Endothelial cell of umbilical vein (primary cell): ENCODE data around the gene SLC25A5. TPM values are rescaled to one million over a fixed set of nuclear protein-coding genes. Genes with fewer than 3 reads are reported as not detected.

Experiments
- BruUV-seq: library from RNA; stranded (reverse); fragments of 400-500 nt; replicated peaks from 2 replicates; lab custom pipeline; 2021; lab: Mats Ljungman, UMichigan
- CTCF ChIA-PET: fragments of 300-600, 350-600 bp; sonication (Branson Sonifier 250); formaldehyde crosslinking; loops from one replicate; lab custom pipeline; 2021; ENCODE audit warnings: antibody characterized with exemption, inconsistent platforms; lab: Charles Lee
- POLR2A ChIA-PET: fragments of 300-600, 350-600 bp; sonication (Branson Sonifier 250); formaldehyde crosslinking; loops from one replicate; lab custom pipeline; 2021; ENCODE audit warnings: antibody characterized with exemption, inconsistent platforms; lab: Charles Lee
- DNase-seq: peaks from one replicate; pipeline ENCODE4 v3.0.0-alpha.2; 2011; ENCODE audit warnings: low read depth, low spot score
- FAIRE-seq: peaks from 2 replicates; lab custom pipeline; 2011; peaks lifted over from hg19 to GRCh38; lab: Jason Lieb, UNC
- H2AFZ ChIP-seq: 2 replicates; pipeline ENCODE4 v1.6.0; 2012; ENCODE audit warnings: low read depth, low read length, control low read depth, inconsistent platforms
- H3K27ac ChIP-seq: 2 replicates; pipeline ENCODE4 v1.5.1; 2011; ENCODE audit warnings: low read depth, mild to moderate bottlenecking, control low read depth, low read length, moderate library complexity; ENCODE audit not compliant: insufficient read depth
- H3K27me3 ChIP-seq, 2 experiments: 2 replicates each; pipeline versions ENCODE4 v1.6.0 to v1.6.1; 2011; ENCODE audit warnings: low read length in 2 of 2, mixed read lengths in 1 of 2; ENCODE audit not compliant: control insufficient read depth in 2 of 2, insufficient read depth in 2 of 2
- H3K36me3 ChIP-seq, 2 experiments: 2 replicates in 1 of 2; 3 replicates in 1 of 2; pipeline ENCODE4 v1.5.1; 2011; ENCODE audit warnings: low read length in 2 of 2, mild to moderate bottlenecking in 1 of 2, moderate library complexity in 1 of 2; ENCODE audit not compliant: control insufficient read depth in 2 of 2, insufficient read depth in 2 of 2; ENCODE audit errors: extremely low read depth in 1 of 2
- H3K4me1 ChIP-seq: 3 replicates; pipeline ENCODE4 v1.5.1; 2011; ENCODE audit warnings: mild to moderate bottlenecking, low read length; ENCODE audit not compliant: control insufficient read depth, insufficient read depth; ENCODE audit errors: extremely low read depth
- H3K4me2 ChIP-seq: 2 replicates; pipeline ENCODE4 v1.6.1; 2011; ENCODE audit warnings: low read length, control low read depth, mixed read lengths; ENCODE audit not compliant: insufficient read depth
- H3K4me3 ChIP-seq, 3 experiments: fragments of 200-600 bp in 1 of 3; sonication (generic), shearing (Covaris generic) in 1 of 3; replicated peaks in 1 of 3; 2 replicates each; pipeline ENCODE4 v1.5.1; 2011 to 2016; ENCODE audit warnings: control low read depth in 3 of 3, low read length in 3 of 3, mild to moderate bottlenecking in 2 of 3, inconsistent platforms in 1 of 3, low read depth in 1 of 3, moderate library complexity in 1 of 3; ENCODE audit not compliant: insufficient read depth in 1 of 3
- H3K79me2 ChIP-seq: 2 replicates; pipeline ENCODE4 v1.6.0; 2012; ENCODE audit warnings: low read length, inconsistent platforms; ENCODE audit not compliant: control insufficient read depth, insufficient read depth
- H3K9ac ChIP-seq: replicated peaks from 2 replicates; pipeline ENCODE3; 2011; ENCODE audit warnings: low read length, control low read depth; ENCODE audit not compliant: insufficient read depth; ENCODE audit errors: extremely low read depth
- H3K9me1 ChIP-seq: replicated peaks from 3 replicates; pipeline ENCODE4 v1.6.0; 2011; ENCODE audit warnings: mild to moderate bottlenecking, low read length; ENCODE audit not compliant: control insufficient read depth, insufficient read depth; ENCODE audit errors: extremely low read depth
- H3K9me3 ChIP-seq: replicated peaks from 2 replicates; pipeline ENCODE4 v1.5.1; 2012; ENCODE audit warnings: low read length, inconsistent platforms; ENCODE audit not compliant: control insufficient read depth, insufficient read depth
- H4K20me1 ChIP-seq: replicated peaks from 2 replicates; pipeline ENCODE3; 2011; ENCODE audit warnings: mild to moderate bottlenecking, low read length; ENCODE audit not compliant: control insufficient read depth, insufficient read depth; ENCODE audit errors: extremely low read depth
- EZH2 ChIP-seq: IDR thresholded peaks from 2 replicates; pipeline ENCODE4 v1.6.1; 2012; ENCODE audit warnings: borderline replicate concordance, low read depth, mild to moderate bottlenecking, moderate library complexity, low read length, inconsistent platforms; ENCODE audit not compliant: severe bottlenecking
- FOS ChIP-seq: IDR thresholded peaks from 2 replicates; pipeline ENCODE4 v1.6.1; 2011; ENCODE audit warnings: mild to moderate bottlenecking, low read length, moderate library complexity, borderline replicate concordance; ENCODE audit not compliant: insufficient read depth
- GATA2 ChIP-seq: IDR thresholded peaks from 2 replicates; pipeline ENCODE4 v1.7.0; 2011; ENCODE audit warnings: low read depth, mild to moderate bottlenecking, moderate library complexity, mixed read lengths, low read length; ENCODE audit not compliant: insufficient read length, insufficient read depth
- JUN ChIP-seq: IDR thresholded peaks from 2 replicates; pipeline ENCODE4 v1.6.1; 2011; ENCODE audit warnings: borderline replicate concordance, low read depth; ENCODE audit not compliant: insufficient read length, insufficient read depth
- MYC ChIP-seq: IDR thresholded peaks from one replicate; pipeline ENCODE4 v1.6.1; 2011; ENCODE audit warnings: mild to moderate bottlenecking, low read depth, low read length
- POLR2A ChIP-seq: IDR thresholded peaks from 2 replicates; pipeline ENCODE4 v1.6.1; 2012; ENCODE audit warnings: low read depth, mild to moderate bottlenecking, control low read depth, low read length
- POLR2AphosphoS5 ChIP-seq: IDR thresholded peaks from 2 replicates; pipeline ENCODE4 v1.6.1; 2012; ENCODE audit warnings: low read depth, mild to moderate bottlenecking, control low read depth, low read length, moderate library complexity; ENCODE audit not compliant: insufficient read depth
- dilution Hi-C: fragments of 300-500 bp; cut with MboI; formaldehyde crosslinking; loops from one replicate; pipeline ENCODE4 v1.15.0; 2019; ENCODE audit warnings: low sequenced_read_pairs; ENCODE audit not compliant: extremely low pct_ligation_motif_present
- intact Hi-C: fragments of 100-400 bp; cut with micrococcal nuclease; formaldehyde crosslinking; loops from one replicate; pipeline ENCODE4 v1.10.0; 2022
- polyA plus RNA-seq, 4 experiments: library from polyadenylated mRNA; depleted of rRNA in 3 of 4; stranded (reverse) in 3 of 4; unstranded in 1 of 4; fragments of >200 nt; gene quantifications; 2 replicates each; pipeline versions ENCODE4 v1.2.1 to v1.2.3, GENCODE V29; 2011 to 2012; ENCODE audit warnings: missing spikeins in 1 of 4
- total RNA-seq: library from RNA; stranded (reverse); gene quantifications from 2 replicates; pipeline ENCODE4 v1.2.3, GENCODE V29; 2021
- TF ChIP-seq, protein P1 (sequence below): IDR thresholded peaks from 2 replicates; pipeline ENCODE4 v1.6.1; 2011; ENCODE audit not compliant: insufficient read depth, insufficient read length
- TF ChIP-seq, protein P2 (sequence below), 2 donors: IDR thresholded peaks; 1 replicate in 1 of 2; 2 replicates in 1 of 2; pipeline ENCODE4 v1.5.1; 2011; ENCODE audit warnings: low read length in 2 of 2, mild to moderate bottlenecking in 2 of 2, moderate library complexity in 2 of 2, control low read depth in 1 of 2, inconsistent platforms in 1 of 2, low read depth in 1 of 2; ENCODE audit not compliant: insufficient read depth in 1 of 2; ENCODE audit errors: extremely low read depth in 1 of 2

The SLC25A5 gene
- total and polyA plus RNA-seq, 2 donors (not counting 3 experiments of a cell fraction or from before 2014, with no cell fraction given): 379 to 651 TPM

DNA sequence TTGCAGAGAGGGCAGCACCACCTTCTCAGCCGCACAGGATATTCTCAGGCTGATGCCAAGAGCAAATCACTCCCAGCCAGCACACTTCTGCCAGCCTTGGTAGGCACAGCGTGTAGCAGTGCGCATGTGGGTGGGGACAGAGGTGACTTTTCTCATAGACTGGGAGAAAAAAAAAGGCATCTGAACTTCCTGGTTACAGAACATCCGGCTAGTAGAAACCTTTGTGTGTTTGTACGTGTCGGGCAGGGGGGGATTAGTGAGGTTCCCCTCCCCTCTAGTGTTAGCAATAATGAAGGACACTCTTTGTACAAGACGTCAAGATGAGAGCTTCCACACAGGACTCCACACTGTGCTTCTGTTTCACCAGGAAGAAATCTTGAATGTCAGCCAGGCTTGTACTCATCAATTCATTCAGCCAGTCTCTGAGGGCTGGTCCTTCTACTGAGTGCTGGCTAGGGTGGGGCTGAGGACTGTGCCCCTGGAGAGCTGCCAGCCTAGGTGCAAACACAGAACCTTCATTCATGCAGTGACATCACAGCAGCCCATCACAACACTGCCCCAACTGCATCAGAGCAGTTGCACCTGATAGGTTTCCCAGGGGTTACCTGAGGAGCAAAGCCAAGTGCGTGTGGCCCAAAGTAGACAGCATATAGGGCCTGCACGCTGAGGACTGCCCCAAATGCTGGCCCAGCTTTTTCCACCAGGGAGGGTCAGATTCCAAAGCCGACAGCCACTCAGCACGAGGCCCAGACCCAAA lies 34.7 kb downstream of the SLC25A5 start:
- peak overlapping the region; percentile 63 for H2AFZ ChIP-seq
- DNase-seq: peak; percentile 1
- H3K4me1 ChIP-seq: peaks cover 14% of the 10 kb centered on the region
- no peak overlapping the region for H3K4me3 ChIP-seq
- FAIRE-seq: peak; percentile 38
- intact Hi-C loops: no loop called here
- H3K27me3 ChIP-seq: no peaks in the 10 kb centered on the region
- no peak overlapping the region for H3K9ac ChIP-seq
- H3K4me2 ChIP-seq: no peak overlapping the region
- H3K79me2 ChIP-seq: no peaks in the 10 kb centered on the region
- no TSS peak for BruUV-seq
- no peak for TF ChIP-seq POLR2A
- TF ChIP-seq EZH2: no peak
- TF ChIP-seq, protein P1, sequence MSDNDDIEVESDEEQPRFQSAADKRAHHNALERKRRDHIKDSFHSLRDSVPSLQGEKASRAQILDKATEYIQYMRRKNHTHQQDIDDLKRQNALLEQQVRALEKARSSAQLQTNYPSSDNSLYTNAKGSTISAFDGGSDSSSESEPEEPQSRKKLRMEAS: no peak
- no peak for TF ChIP-seq POLR2AphosphoS5
- TF ChIP-seq GATA2: no peak
- no peak for TF ChIP-seq FOS
- no peak for TF ChIP-seq JUN
- TF ChIP-seq MYC: no peak
- TF ChIP-seq, protein P2, sequence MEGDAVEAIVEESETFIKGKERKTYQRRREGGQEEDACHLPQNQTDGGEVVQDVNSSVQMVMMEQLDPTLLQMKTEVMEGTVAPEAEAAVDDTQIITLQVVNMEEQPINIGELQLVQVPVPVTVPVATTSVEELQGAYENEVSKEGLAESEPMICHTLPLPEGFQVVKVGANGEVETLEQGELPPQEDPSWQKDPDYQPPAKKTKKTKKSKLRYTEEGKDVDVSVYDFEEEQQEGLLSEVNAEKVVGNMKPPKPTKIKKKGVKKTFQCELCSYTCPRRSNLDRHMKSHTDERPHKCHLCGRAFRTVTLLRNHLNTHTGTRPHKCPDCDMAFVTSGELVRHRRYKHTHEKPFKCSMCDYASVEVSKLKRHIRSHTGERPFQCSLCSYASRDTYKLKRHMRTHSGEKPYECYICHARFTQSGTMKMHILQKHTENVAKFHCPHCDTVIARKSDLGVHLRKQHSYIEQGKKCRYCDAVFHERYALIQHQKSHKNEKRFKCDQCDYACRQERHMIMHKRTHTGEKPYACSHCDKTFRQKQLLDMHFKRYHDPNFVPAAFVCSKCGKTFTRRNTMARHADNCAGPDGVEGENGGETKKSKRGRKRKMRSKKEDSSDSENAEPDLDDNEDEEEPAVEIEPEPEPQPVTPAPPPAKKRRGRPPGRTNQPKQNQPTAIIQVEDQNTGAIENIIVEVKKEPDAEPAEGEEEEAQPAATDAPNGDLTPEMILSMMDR (IDR thresholded peaks at IDR 0.05; ENCODE audit: extremely low read depth in 1 of 2, insufficient read depth in 1 of 2, low read depth in 1 of 2, low read length in 2 of 2): no peak
- dilution Hi-C loops: no loop called here
- H4K20me1 ChIP-seq: no peaks in the 10 kb centered on the region
- H3K9me1 ChIP-seq: no peaks in the 10 kb centered on the region
- ChIA-PET POLR2A (no interaction called here), CTCF (interaction anchor here (1.0 to 2.0 kb wide), 6 partner anchors 9 to 288 kb away, joined by 3 to 16 read pairs (median 4); partner anchors contain the start of gene RPL39)
- H3K27ac ChIP-seq: peak overlapping the region; percentile 54
- no peaks in the 10 kb centered on the region for H3K9me3 ChIP-seq
- no peaks in the 10 kb centered on the region for H3K36me3 ChIP-seq
